Measurements from ENCODE around the gene B4GALNT2. TPM values are rescaled to one million over a fixed set of nuclear protein-coding genes. Genes with fewer than 3 reads are reported as not detected.

B4GALNT2 gene
- total and polyA plus RNA-seq, 2 of the 8 experiments (the other 6 are each of a cell fraction or from before 2014, with no cell fraction given), result not detected

GRCh38 chr17:49195751-49196150 is 63.2 kb downstream of the B4GALNT2 start:
- H3K9me3 ChIP-seq (ENCODE audit: insufficient read depth in 2 of 2, low read depth in 1 of 2, low read length in 1 of 2), result no peaks in the 10 kb centered on the region
- H2AK5ac ChIP-seq (ENCODE audit: low read depth, low read length), result no peak overlapping the region
- H3K23ac ChIP-seq (ENCODE audit: insufficient read length), result no peak overlapping the region
- no peak overlapping the region for H2BK120ac ChIP-seq (replicated peaks; ENCODE audit: low read depth, low read length)
- H4K20me1 ChIP-seq (replicated peaks in 1 of 2; ENCODE audit: control insufficient read depth in 1 of 2, insufficient read depth in 2 of 2, low read length in 2 of 2), result no peaks in the 10 kb centered on the region
- H2BK20ac ChIP-seq (ENCODE audit: low read length), result no peak overlapping the region
- H3K4me3 ChIP-seq (ENCODE audit: extremely low read depth in 1 of 4, insufficient read depth in 2 of 4, low read depth in 3 of 4, low read length in 4 of 4), result no peak overlapping the region
- H3K23me2 ChIP-seq (ENCODE audit: low read depth, low read length), result peaks cover 13% of the 10 kb centered on the region
- no peak overlapping the region for H3K14ac ChIP-seq (ENCODE audit: insufficient read length)
- FAIRE-seq (no peak), DNase-seq (ENCODE audit: low read depth in 1 of 2, low spot score in 2 of 2) (no peak)
- no peak overlapping the region for H3K18ac ChIP-seq (ENCODE audit: extremely low read depth, low read length)
- H3K27me3 ChIP-seq (replicated peaks in 1 of 4; ENCODE audit: control insufficient read depth in 3 of 4, extremely low read depth in 1 of 4, insufficient read depth in 3 of 4, low read length in 3 of 4), result no peaks in the 10 kb centered on the region; a peak in 1 of 7 replicates
- H2BK15ac ChIP-seq (ENCODE audit: low read length), result no peak overlapping the region
- H2AFZ ChIP-seq (ENCODE audit: low read length), result no peak overlapping the region
- H4K5ac ChIP-seq (ENCODE audit: insufficient read length, low read depth, low read length), result no peak overlapping the region
- no peaks in the 10 kb centered on the region for H3K79me1 ChIP-seq (ENCODE audit: low read depth, low read length)
- H3K4me1 ChIP-seq (replicated peaks in 1 of 4; ENCODE audit: control insufficient read depth in 3 of 4, insufficient read depth in 4 of 4, low read length in 3 of 4), result peaks cover 0 to 3% (median 1%) of the 10 kb centered on the region in 4 experiments; a peak in 1 of 7 replicates
- no peaks in the 10 kb centered on the region for H3K36me3 ChIP-seq (ENCODE audit: control insufficient read depth in 2 of 4, insufficient read depth in 4 of 4, low read length in 3 of 4)
- WGBS, 2 experiments (ENCODE audit: extremely low coverage in 1 of 2, insufficient coverage in 1 of 2, insufficient read length in 1 of 2, insufficient replicate concordance in 2 of 2, low coverage in 1 of 2, low lambda C conversion rate in 2 of 2, missing lambda C conversion rate in 1 of 2), result 81% methylated on average over 4 of the region's 4 CpGs; no CpG with 5 or more reads in 1 of the 2 experiments
- H3K27ac ChIP-seq (ENCODE audit: low read depth, low read length), result no peak overlapping the region
- no peak overlapping the region for H4K8ac ChIP-seq (ENCODE audit: extremely low read depth, insufficient read depth, low read length)
- no peak overlapping the region for H4K91ac ChIP-seq (replicated peaks; ENCODE audit: insufficient read length, low read length)
- TF ChIP-seq RFX5 (IDR thresholded peaks at IDR 0.05; ENCODE audit: borderline replicate concordance, low read depth, low read length), result no peak
- TF ChIP-seq JUND (IDR thresholded peaks at IDR 0.05; ENCODE audit: low read length), result no peak
- no peak for TF ChIP-seq CBX5 (IDR thresholded peaks at IDR 0.05; ENCODE audit: low read depth, low read length)
- no peak for TF ChIP-seq USF2 (IDR thresholded peaks at IDR 0.05; ENCODE audit: low read length)
- TF ChIP-seq YY1 (IDR thresholded peaks at IDR 0.05; ENCODE audit: low read depth, low read length), result no peak
- no peak for TF ChIP-seq E2F6 (IDR thresholded peaks at IDR 0.05)
- TF ChIP-seq TAF7 (optimal IDR thresholded peaks at IDR 0.05; ENCODE audit: borderline replicate concordance, low read depth, low read length), result no peak
- no peak overlapping the region for H3K56ac ChIP-seq (replicated peaks; ENCODE audit: insufficient read length, low read depth, low read length)
- H3K9ac ChIP-seq (replicated peaks in 1 of 4; ENCODE audit: extremely low read depth in 1 of 4, low read depth in 3 of 4, low read length in 3 of 4), result no peak overlapping the region
- CTCF ChIA-PET (ENCODE audit: partially characterized antibody), result interaction anchor here (1.2 to 2.4 kb wide), 3 partner anchors 10 to 32 kb away, joined by 3 to 6 read pairs (median 5); no protein-coding TSS in a partner anchor
- no peak overlapping the region for H3K4me2 ChIP-seq (ENCODE audit: insufficient read depth in 1 of 2, low read depth in 2 of 2, low read length in 2 of 2)
- POLR2A ChIA-PET (ENCODE audit: partially characterized antibody), result interaction anchor here (3.3 kb wide), 1 partner anchor 12 kb away, joined by 9 read pairs; no protein-coding TSS in a partner anchor
- no peak overlapping the region for H2BK5ac ChIP-seq (ENCODE audit: low read depth, low read length)
- no peaks in the 10 kb centered on the region for H3K79me2 ChIP-seq (ENCODE audit: control insufficient read depth in 1 of 2, insufficient read depth in 2 of 2, low read length in 2 of 2)
- no peak overlapping the region for H3K4ac ChIP-seq (replicated peaks; ENCODE audit: insufficient read length, low read depth, low read length)
- H2BK12ac ChIP-seq (ENCODE audit: low read depth, low read length), result no peak overlapping the region
